Measurements from ENCODE around the gene FAAP20.
A peak's percentile ranks its signal among the peaks of the same experiment; 100 is the strongest.

Gene FAAP20

GRCh38 chr1:2194319-2194897 lies at the start of gene FAAP20:
Gene FAAP20, minus strand, starts transcription at chr1:2194772. Its CDS starts 23 bp downstream, at chr1:2194749.
- peak within 1 kb of the TSS; percentile 61 for H3K4me3 ChIP-seq (ENCODE audit: low read depth, low read length)
- DNase-seq (ENCODE audit: low read depth), result no peak

- no peak for DNase-seq (ENCODE audit: low read depth)
- H3K4me3 ChIP-seq (ENCODE audit: low read depth, low read length), result no peak overlapping the region
Observed at GRCh38 chr1:2242814-2243725, 48.5 kb upstream of the FAAP20 start.

- DNase-seq (ENCODE audit: low read depth), result no peak
- no peak overlapping the region for H3K4me3 ChIP-seq (ENCODE audit: low read depth, low read length)
Observed at GRCh38 chr1:2241820-2242219, 47.2 kb upstream of the FAAP20 start.

- H3K4me3 ChIP-seq (ENCODE audit: low read depth, low read length), result no peak overlapping the region
- no peak for DNase-seq (ENCODE audit: low read depth)
Observed at GRCh38 chr1:2240270-2241156, 45.9 kb upstream of the FAAP20 start.

- DNase-seq (ENCODE audit: low read depth), result no peak
- H3K4me3 ChIP-seq (ENCODE audit: low read depth, low read length), result no peak overlapping the region
Observed at GRCh38 chr1:2239384-2239985, 44.9 kb upstream of the FAAP20 start.

- no peak overlapping the region for H3K4me3 ChIP-seq (ENCODE audit: low read depth, low read length)
- no peak for DNase-seq (ENCODE audit: low read depth)
Observed at GRCh38 chr1:2239013-2239370, 44.4 kb upstream of the FAAP20 start.

- no peak for DNase-seq (ENCODE audit: low read depth)
- H3K4me3 ChIP-seq (ENCODE audit: low read depth, low read length), result no peak overlapping the region
Observed at GRCh38 chr1:2238361-2239012, 43.9 kb upstream of the FAAP20 start.

- H3K4me3 ChIP-seq (ENCODE audit: low read depth, low read length), result no peak overlapping the region
- no peak for DNase-seq (ENCODE audit: low read depth)
Observed at GRCh38 chr1:2237773-2238172, 43.2 kb upstream of the FAAP20 start.

GRCh38 chr1:2236695-2237677 lies 42.4 kb upstream of the FAAP20 start:
- H3K4me3 ChIP-seq (ENCODE audit: low read depth, low read length), result no peak overlapping the region
- no peak for DNase-seq (ENCODE audit: low read depth)

GRCh38 chr1:2235300-2235998 lies 40.9 kb upstream of the FAAP20 start:
- DNase-seq (ENCODE audit: low read depth), result no peak
- no peak overlapping the region for H3K4me3 ChIP-seq (ENCODE audit: low read depth, low read length)

GRCh38 chr1:2234762-2235113 lies 40.2 kb upstream of the FAAP20 start:
- no peak for DNase-seq (ENCODE audit: low read depth)
- H3K4me3 ChIP-seq (ENCODE audit: low read depth, low read length), result no peak overlapping the region

GRCh38 chr1:2233997-2234761 lies 39.6 kb upstream of the FAAP20 start:
- peak; percentile 86 for DNase-seq (ENCODE audit: low read depth)
- H3K4me3 ChIP-seq (ENCODE audit: low read depth, low read length), result peak overlapping the region; percentile 33

- DNase-seq (ENCODE audit: low read depth), result no peak
- H3K4me3 ChIP-seq (ENCODE audit: low read depth, low read length), result peak overlapping the region; percentile 14
Observed at GRCh38 chr1:2233468-2233867, 38.9 kb upstream of the FAAP20 start.

GRCh38 chr1:2232916-2233438 lies 38.4 kb upstream of the FAAP20 start:
- DNase-seq (ENCODE audit: low read depth), result no peak
- peak overlapping the region; percentile 76 for H3K4me3 ChIP-seq (ENCODE audit: low read depth, low read length)

- DNase-seq (ENCODE audit: low read depth), result no peak
- H3K4me3 ChIP-seq (ENCODE audit: low read depth, low read length), result peak overlapping the region; percentile 76
Observed at GRCh38 chr1:2232255-2232915, 37.8 kb upstream of the FAAP20 start.
